Thymus (tissue), 11 donors: ENCODE data around the gene GEMIN7. TPM values are rescaled to one million over a fixed set of nuclear protein-coding genes. Genes with fewer than 3 reads are reported as not detected.

Experiments
- DNase-seq, 9 donors: peaks; one replicate each; pipeline ENCODE4 v3.0.0-alpha.2; 2013; ENCODE audit warnings: low spot score in 9 of 9, low read depth in 6 of 9, missing footprints in 1 of 9
- H3K27ac ChIP-seq, 2 donors: one replicate each; pipeline ENCODE4 v1.5.1; 2013; ENCODE audit warnings: control low read depth in 1 of 2, low read depth in 1 of 2, low read length in 1 of 2, mild to moderate bottlenecking in 1 of 2, moderate library complexity in 1 of 2
- H3K27me3 ChIP-seq, 2 donors: one replicate each; pipeline ENCODE4 v1.5.1; 2013; ENCODE audit warnings: low read length in 1 of 2; ENCODE audit not compliant: control insufficient read depth in 2 of 2, insufficient read depth in 1 of 2
- H3K36me3 ChIP-seq, 2 donors: one replicate each; pipeline ENCODE4 v1.5.1; 2013; ENCODE audit warnings: low read length in 1 of 2, mild to moderate bottlenecking in 1 of 2, moderate library complexity in 1 of 2; ENCODE audit not compliant: control insufficient read depth in 2 of 2, insufficient read depth in 2 of 2
- H3K4me1 ChIP-seq, 2 donors: one replicate each; pipeline ENCODE4 v1.5.1; 2013; ENCODE audit warnings: low read length in 2 of 2; ENCODE audit not compliant: control insufficient read depth in 2 of 2, insufficient read depth in 2 of 2
- H3K4me3 ChIP-seq, 2 donors: one replicate each; pipeline ENCODE4 v1.5.1; 2013; ENCODE audit warnings: low read length in 2 of 2, control low read depth in 1 of 2, mild to moderate bottlenecking in 1 of 2
- H3K9me3 ChIP-seq, 2 donors: one replicate each; pipeline ENCODE4 v1.5.1; 2013; ENCODE audit warnings: low read length in 1 of 2, mild to moderate bottlenecking in 1 of 2; ENCODE audit not compliant: control insufficient read depth in 2 of 2, insufficient read depth in 1 of 2
- WGBS: extraction: QIAGEN DNeasy Blood & Tissue Kit; methylation state at CpG from one replicate; pipeline ENCODE4 v1.1.7; 2013; 5-methylcytosine and 5-hydroxymethylcytosine counted together
- polyA plus RNA-seq: library from polyadenylated mRNA; stranded (reverse); fragments of 200-250 nt; gene quantifications from one replicate; pipeline ENCODE4 v1.2.3, GENCODE V29; 2013
- total RNA-seq: library from RNA; stranded (reverse); fragments of 120-200 nt; gene quantifications from one replicate; pipeline ENCODE4 v1.2.4, GENCODE V29; 2013
- donor health status: healthy.

GEMIN7 gene
- total and polyA plus RNA-seq, 2 donors = 15.2 to 32.3 TPM

- DNase-seq = no peak
- Histone ChIP-seq H3K36me3 (peaks cover 7 to 13% of the 10 kb centered on the region in 2 donors), H3K9me3 (peaks cover 0 to 4% of the 10 kb centered on the region in 2 donors), H3K4me1 (peaks cover 13 to 26% of the 10 kb centered on the region in 2 donors), H3K4me3 (peak overlapping the region; percentile 91 to 98), H3K27me3 (peaks cover 18 to 35% of the 10 kb centered on the region in 2 donors), H3K27ac (no peak overlapping the region)
- WGBS = 71% methylated on average over 10 of the region's 10 CpGs
These were observed 534 bp upstream of the GEMIN7 start for GRCh38 chr19:45078390-45079062.

GRCh38 chr19:45079911-45080370 is 881 bp downstream of the GEMIN7 start:
- peaks cover 0 to 4% of the 10 kb centered on the region in 2 donors for H3K9me3 ChIP-seq
- H3K4me3 ChIP-seq = peak overlapping the region; percentile 91 to 98
- DNase-seq = no peak
- no peak overlapping the region for H3K27ac ChIP-seq
- 26% methylated on average over 6 of the region's 6 CpGs for WGBS
- H3K27me3 ChIP-seq = peaks cover 17 to 29% of the 10 kb centered on the region in 2 donors
- H3K36me3 ChIP-seq = peaks cover 7 to 13% of the 10 kb centered on the region in 2 donors
- H3K4me1 ChIP-seq = peaks cover 13 to 26% of the 10 kb centered on the region in 2 donors

DNA sequence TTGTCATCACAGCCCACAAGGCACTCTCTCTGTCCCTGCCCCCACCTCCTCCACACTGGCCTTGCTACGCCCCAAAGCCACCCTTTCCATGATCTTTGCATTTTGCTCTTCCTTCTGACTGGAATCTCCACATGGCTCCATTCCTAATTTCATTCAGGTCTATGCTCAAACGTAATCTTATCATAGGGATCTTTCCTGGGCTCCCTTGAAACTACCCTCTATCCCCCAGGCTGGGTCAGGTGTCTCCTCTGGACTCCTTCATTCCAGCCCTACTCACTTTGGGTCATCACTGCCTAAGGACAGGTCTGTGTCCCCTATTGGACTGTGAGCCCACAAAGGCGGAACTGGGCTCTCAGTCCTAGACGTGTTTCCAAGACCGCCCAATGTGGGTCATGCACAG is 3.1 kb downstream of the GEMIN7 start:
- Histone ChIP-seq H3K4me3 (no peak overlapping the region), H3K9me3 (peaks cover 0 to 4% of the 10 kb centered on the region in 2 donors), H3K27ac (no peak overlapping the region), H3K4me1 (peaks cover 10 to 15% of the 10 kb centered on the region in 2 donors), H3K36me3 (peaks cover 11 to 19% of the 10 kb centered on the region in 2 donors), H3K27me3 (peaks cover 2 to 7% of the 10 kb centered on the region in 2 donors)
- DNase-seq = no peak
- 98% methylated on average over 5 of the region's 5 CpGs for WGBS

DNA sequence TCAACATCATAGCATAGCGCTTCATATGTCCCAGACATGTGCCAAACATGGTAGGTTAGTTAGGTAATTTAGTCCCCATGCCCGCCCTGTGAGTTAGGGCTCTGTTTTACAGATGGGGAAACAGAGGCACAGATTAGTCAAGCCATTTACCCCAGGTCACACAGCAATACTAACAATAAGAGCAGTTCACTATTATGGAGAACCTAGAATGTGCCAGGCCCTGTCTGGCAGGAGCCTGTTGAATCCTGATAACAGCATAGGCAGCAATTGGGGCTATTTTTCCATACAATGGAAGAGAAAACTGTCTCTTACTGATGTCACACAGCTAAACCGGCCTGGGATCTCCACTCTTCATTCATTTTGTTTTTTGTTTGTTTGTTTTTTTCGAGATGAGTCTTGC is 7.4 kb downstream of the GEMIN7 start:
- H3K4me1 ChIP-seq = peaks cover 4 to 10% of the 10 kb centered on the region in 2 donors
- WGBS = 96% methylated on average over 4 of the region's 4 CpGs
- peaks cover 30 to 32% of the 10 kb centered on the region in 2 donors for H3K36me3 ChIP-seq
- H3K27me3 ChIP-seq = no peaks in the 10 kb centered on the region
- H3K9me3 ChIP-seq = peaks cover 0 to 4% of the 10 kb centered on the region in 2 donors
- DNase-seq = no peak
- H3K4me3 ChIP-seq = no peak overlapping the region
- H3K27ac ChIP-seq = no peak overlapping the region

GRCh38 chr19:45087531-45087930 is 8.5 kb downstream of the GEMIN7 start:
- DNase-seq = no peak
- peaks cover 0 to 4% of the 10 kb centered on the region in 2 donors for H3K9me3 ChIP-seq
- H3K4me1 ChIP-seq = peaks cover 4 to 14% of the 10 kb centered on the region in 2 donors
- H3K27me3 ChIP-seq = no peaks in the 10 kb centered on the region
- 21% methylated on average over 11 of the region's 11 CpGs for WGBS
- H3K27ac ChIP-seq = peak overlapping the region in 1 of 2 donors; percentile 47
- H3K4me3 ChIP-seq = no peak overlapping the region
- H3K36me3 ChIP-seq = peaks cover 23 to 26% of the 10 kb centered on the region in 2 donors

- Histone ChIP-seq H3K9me3 (peaks cover 0 to 4% of the 10 kb centered on the region in 2 donors), H3K4me1 (peaks cover 15 to 29% of the 10 kb centered on the region in 2 donors), H3K27ac (no peak overlapping the region), H3K27me3 (no peaks in the 10 kb centered on the region), H3K4me3 (no peak overlapping the region), H3K36me3 (peaks cover 19 to 23% of the 10 kb centered on the region in 2 donors)
- DNase-seq = no peak
- WGBS = 99% methylated on average over 17 of the region's 17 CpGs
These were observed 11.0 kb downstream of the GEMIN7 start for GRCh38 chr19:45090034-45090433.

- Histone ChIP-seq H3K4me1 (peaks cover 15 to 30% of the 10 kb centered on the region in 2 donors), H3K9me3 (peaks cover 0 to 4% of the 10 kb centered on the region in 2 donors), H3K36me3 (peaks cover 14 to 23% of the 10 kb centered on the region in 2 donors), H3K27ac (no peak overlapping the region), H3K27me3 (no peaks in the 10 kb centered on the region), H3K4me3 (peak overlapping the region in 1 of 2 donors; percentile 92)
- no peak for DNase-seq
- WGBS = 92% methylated on average over 5 of the region's 5 CpGs
These were observed 11.5 kb downstream of the GEMIN7 start for GRCh38 chr19:45090606-45091005.

GRCh38 chr19:45091031-45091923 is 12.2 kb downstream of the GEMIN7 start:
- Histone ChIP-seq H3K27me3 (no peaks in the 10 kb centered on the region), H3K4me3 (peak overlapping the region; percentile 77 to 92), H3K27ac (peak overlapping the region; percentile 97 to 98), H3K36me3 (peaks cover 13 to 30% of the 10 kb centered on the region in 2 donors), H3K9me3 (peaks cover 0 to 4% of the 10 kb centered on the region in 2 donors), H3K4me1 (peaks cover 19 to 36% of the 10 kb centered on the region in 2 donors)
- WGBS = 38% methylated on average over 64 of the region's 64 CpGs
- peak; percentile 90 to 99 (median 97) for DNase-seq
